Measurements from ENCODE around the gene SF3A1.

SF3A1 gene

DNA sequence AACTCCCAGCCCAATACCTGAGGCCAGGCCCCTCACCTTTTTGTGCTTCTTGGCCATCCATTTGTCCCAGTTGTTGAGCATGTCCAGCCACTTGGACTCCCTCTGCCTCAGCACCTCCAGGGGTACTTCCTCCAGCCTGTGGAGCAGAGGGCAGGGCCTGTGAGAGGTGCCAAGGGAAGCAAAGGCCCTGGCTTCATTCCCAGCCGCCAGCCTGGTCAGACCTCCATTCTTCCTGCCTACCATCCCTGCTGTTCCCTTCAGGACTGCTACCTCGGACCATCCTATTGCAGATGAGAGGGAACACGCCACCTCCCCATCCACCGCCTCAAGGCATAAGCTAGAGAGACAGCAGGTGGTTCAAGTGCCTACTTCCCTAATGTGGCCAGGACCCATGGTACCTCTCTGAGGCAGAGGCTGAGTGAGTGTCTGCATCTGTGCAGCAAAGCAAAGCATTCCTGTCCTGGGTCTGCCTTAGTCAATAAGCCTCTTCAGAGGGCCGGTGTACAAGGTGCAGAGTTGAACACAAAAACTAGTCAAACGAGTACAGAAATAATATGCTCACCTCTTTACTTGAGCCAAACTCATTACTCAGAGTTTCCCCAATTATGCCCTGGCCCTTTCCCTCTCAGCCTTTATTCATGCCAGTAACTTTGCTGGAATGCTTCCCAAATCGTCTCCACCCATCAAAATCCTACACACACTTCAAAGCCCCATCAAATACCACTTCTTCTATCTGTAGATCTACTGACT is 52.0 kb downstream of the SF3A1 start:
- DNase-seq (ENCODE audit: low read depth in 2 of 2), result no peak

DNA sequence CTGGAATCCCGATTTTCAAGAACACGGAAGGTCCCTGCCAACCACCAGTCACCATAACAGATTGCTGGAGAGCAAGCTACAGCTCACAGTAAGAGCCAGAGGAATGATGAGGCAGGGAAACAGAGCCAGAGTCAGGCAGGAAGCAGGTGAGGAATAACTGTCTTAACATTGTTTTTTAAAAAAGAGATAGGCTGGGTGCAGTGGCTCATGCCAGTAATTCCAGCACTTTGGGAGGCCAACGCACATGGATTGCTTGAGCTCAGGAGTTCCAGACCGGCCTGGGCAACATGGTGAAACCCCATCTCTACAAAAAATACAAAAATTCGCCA is 53.9 kb downstream of the SF3A1 start:
- DNase-seq (ENCODE audit: low read depth in 2 of 2), result no peak

DNA sequence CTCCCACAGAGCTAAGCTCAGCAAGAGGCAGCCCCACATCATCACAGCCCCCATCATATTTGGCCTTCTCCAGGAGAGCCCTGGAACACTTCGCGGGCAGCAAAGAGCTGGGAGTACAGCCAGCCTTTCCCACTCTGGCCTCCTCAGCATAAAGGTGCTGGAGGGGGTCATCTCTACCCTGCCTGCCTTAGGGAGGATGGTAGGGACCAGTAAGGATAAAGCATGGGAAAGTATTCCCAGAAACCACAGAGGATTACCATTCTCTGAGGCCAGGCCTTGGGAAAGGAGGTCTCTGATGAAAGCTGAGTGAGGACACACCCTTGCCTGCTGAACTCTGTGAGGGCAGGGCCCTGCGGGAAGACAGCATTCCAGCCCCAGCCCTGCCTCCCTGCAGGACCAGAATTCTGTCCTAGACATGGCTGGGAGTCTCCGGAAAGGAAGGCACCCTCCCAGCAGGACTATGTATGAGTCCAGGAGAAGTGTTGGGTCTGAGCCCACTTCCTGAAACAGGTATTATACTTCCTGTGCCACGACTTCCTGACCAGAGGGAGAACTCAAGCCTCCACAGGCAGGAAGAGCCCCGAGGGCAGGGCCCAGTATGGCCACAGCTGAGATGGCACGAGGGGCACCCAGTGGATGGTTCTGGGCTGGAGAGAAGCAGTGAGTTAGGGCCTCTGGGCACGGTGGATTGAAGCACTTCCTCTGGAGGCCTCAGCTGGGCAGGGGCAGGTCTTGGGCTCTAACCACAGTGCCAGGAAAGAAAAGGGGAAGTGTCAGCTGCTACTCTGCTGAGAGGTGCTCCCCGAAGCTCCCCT is 54.5 kb downstream of the SF3A1 start:
- no peak for DNase-seq (ENCODE audit: low read depth in 2 of 2)

DNA sequence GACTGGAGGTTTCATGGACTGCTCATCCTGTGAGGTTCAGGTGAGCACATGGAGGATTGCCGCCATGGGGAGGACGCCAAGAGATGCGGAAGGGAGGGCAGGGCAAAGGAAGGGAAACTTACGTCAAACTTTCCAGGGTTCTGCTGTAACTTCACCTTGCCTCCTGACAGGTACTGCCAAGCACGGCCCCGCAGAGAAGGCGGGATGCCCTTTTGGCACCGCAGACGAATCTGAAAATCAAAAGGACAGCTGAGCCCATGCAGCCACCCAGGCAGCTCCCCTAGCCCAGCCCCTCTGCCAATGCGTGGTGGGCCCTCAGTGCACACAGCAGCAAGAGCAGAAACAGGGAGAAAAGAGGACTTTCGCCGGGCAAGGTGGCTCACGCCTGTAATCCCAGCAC is 57.4 kb downstream of the SF3A1 start:
- no peak for DNase-seq (ENCODE audit: low read depth in 2 of 2)

DNA sequence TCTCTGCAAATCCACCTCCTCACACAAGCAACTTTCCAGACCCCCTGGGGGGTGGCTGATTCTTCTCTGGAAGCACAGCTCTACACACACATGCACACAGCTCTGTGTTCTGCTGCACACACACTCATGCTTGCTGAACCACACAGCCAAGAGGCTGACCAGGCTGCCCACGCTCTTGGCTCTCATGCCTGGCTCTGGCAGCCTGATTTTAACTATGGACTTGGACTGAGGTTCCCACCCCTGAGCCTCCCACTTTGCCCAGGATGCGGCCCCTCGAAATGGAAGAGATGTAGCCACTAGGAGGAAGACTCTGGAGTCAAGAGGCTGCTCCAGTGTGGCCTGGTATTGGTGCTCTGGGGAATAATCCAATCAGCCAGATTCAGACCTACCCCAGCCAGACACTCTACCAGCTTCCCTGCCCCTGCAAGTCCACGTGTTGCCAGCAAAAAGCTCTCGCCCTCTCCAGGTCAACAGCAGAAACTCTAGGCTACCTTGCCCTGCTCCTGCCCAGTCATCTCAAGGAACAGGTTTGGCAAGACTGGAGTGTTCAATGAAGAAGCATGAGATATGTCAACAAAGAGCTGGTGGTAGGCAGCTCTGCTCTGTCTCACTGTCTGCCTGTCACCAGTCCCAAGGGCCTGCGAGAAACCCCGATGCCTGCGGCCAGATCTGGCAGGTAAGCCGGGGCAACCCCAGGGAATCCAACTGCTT is 58.5 kb downstream of the SF3A1 start:
- DNase-seq (ENCODE audit: low read depth in 2 of 2), result no peak

DNA sequence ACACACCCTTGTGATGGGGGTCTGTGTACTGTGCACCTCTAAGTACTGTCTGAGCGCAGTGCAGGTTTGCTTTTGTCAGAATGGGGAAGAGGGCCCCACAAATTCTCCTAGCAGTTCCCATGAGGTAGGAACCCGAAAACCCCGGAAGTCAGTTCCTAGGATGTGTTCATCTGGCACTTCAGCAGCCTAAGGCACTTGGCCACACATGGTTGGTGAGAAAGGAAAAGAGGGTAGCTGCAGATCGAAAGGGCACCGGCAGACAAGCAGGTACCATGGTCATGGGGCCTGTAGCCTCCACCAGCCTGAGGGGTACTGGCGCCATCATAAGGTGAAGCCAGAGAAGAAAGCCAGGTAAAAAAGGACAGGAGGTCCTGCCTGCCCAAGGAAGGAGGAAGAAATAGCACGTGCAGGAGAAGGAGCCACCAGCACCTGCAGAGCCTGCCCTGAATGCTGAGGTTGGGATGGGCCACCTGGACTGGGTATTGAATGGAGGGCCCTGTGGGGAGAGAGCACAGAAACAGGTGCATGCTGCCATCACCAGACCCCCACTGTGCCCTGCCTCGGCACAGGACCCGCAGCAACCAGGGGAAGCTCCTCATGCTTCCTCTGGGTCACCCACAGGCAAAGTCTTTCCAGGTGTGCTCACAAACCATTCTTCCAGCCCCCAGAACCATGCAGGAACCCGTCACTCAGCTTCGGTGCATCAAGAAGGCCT is 59.3 kb downstream of the SF3A1 start:
- DNase-seq (ENCODE audit: low read depth in 2 of 2), result no peak

DNA sequence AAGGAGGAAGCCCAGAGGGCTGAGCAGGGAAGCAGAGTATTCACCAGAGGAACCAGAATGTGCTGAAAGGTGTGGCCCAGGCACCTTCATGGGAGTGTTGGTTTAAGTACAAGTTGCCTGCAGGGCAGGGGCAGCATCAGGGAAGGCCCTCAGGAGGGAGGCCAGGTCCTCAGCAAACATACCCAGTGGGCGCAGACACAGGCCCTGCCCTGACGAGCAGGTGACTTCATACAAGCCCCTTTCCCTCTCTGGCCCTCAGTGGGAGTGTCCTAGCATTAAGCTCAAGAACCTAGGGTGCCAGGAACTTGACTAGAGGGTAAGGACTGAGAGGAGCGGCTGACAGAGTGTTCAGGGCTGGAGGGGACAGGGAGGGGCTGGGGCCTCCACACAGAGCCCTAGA is 59.9 kb downstream of the SF3A1 start:
- no peak for DNase-seq (ENCODE audit: low read depth in 2 of 2)

DNA sequence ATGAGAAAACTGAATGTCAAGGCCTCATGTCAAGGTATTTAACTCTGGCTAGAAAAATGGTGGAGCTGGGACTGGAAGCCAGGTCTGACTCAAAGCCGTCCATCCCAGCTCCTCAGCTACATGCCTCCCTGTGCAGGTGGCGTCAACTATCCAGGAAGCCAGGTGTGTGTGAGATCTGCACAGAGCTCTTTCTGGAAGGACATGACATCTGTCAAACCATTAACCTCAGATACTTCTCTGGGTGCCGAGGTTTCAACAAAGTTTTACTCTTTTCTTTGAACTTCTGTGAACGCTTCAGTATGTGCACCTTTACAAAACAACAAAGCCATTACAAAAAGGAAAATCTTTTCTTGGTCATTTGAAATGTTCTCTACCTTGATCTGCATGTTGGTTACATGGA is 60.4 kb downstream of the SF3A1 start:
- no peak for DNase-seq (ENCODE audit: low read depth in 2 of 2)

DNA sequence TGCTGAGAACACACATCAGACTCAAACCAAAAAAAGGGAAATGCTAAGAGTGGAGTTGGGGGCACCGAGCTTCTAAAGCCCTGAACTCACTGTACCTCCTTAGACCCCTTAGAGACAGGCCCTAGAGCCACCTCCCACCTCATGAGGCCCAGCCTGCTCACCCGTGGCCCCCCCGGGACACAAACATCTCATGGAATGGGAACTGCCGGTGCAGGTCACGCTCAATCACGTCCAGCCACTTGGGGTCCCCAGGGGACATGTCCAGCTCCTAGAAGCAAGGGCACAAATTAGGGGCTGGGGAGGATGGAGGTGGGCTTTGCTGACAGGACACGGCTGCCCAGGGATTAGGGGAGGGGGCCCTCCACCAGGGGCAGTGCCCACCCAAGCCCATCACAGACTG is 61.1 kb downstream of the SF3A1 start:
- no peak for DNase-seq (ENCODE audit: low read depth in 2 of 2)

DNA sequence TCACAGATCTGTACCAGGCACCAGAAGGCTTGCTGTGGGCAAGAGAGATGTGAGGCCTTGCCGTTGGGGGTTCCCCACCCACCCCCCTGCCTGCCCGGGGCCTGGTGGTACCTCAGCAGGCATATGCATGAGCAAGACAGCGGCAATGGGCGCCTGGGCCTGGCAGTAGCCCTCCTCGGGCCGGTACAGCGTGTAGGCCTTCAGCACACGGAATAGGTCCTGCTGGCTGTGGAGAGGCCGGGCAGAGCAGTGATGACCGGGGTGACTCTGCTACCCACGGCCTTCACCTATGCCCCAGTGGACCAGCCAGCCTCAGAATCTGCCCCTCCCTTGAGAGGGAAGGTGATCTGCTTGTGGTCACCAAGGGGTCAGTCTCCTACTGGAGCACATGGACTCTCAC is 61.9 kb downstream of the SF3A1 start:
- no peak for DNase-seq (ENCODE audit: low read depth in 2 of 2)

DNA sequence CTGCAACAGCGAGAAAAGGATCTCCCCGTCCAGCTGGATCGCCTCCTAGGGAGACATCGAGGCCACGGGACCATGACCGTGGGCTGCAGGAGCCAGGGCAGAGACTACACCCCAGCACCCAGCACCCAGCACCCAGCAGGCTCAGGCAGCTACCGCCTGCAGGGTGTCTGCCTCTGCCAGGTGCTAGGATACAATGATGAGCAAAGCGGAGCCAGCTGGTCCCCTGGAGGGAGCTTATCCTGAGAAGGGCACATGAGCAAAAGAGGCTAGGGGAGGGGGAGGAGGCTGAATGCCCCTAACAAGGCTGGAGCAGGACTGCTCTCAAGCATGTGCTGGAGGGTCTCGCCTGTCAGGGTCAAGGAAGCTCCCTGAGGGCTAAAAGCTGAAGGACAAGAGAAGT is 62.6 kb downstream of the SF3A1 start:
- DNase-seq (ENCODE audit: low read depth in 2 of 2), result no peak

DNA sequence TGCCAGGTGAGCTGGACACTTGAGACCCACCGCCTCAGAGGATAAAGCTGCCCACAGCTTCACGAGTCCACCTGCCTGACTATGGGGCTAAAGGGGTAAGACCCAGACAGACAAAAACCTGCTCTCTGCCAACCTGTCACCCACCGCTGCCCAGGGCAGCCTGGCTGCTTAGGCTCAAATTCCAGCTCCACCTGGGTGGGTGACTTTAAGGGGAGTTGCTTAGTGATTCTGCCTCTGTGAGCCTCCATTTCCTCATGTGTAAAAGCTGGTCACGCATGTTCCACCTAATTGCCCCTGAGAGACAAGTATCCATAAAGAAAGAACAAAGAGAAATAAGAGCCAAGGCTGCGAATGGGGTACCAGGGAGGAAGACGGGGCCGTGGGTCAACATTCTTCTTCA is 63.7 kb downstream of the SF3A1 start:
- DNase-seq (ENCODE audit: low read depth in 2 of 2), result no peak

DNA sequence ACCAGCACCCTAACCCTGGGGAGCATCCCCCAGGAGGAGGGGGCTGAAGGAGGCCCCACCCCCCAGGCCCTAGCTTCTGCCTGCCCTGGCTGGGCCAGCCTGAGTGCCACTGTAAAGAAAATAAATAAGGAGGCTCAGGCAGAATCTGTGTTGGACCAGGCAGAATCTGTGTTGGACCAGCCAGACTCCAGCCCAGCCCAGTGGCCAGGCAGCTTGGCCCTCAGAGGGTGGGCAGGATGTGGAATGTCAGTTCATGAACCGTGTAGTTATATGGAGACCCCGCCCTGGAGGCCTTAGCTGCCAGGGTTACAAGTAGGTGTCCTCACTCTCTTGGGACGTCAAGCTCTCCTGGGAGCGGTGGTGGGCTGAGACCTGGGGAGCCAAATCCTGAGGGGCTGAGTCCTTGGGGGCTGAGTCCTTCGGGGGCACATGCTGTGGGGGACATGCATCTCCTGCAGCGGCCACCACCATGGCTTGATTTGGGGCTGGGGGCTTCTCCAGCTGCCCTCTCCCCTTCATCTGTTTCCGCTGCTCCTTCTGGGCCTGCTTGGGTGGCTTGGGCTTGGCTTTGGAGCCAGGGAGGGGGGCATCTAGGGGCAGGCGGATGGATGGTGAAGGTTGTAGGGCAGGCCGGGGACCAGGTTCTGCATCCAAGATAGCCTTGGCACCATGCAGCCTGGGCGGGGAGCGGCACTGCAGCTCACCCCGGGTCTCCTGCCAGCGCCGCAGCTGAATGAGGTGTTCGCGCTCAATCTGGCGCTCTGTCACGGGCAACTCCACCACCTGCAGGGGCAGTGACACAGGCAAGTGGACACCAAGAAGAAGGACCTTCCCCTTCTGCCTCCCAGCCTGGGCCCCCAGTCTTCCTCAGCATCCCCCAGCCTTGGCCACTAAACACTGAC is 64.4 kb downstream of the SF3A1 start:
- DNase-seq (ENCODE audit: low read depth in 2 of 2), result no peak

DNA sequence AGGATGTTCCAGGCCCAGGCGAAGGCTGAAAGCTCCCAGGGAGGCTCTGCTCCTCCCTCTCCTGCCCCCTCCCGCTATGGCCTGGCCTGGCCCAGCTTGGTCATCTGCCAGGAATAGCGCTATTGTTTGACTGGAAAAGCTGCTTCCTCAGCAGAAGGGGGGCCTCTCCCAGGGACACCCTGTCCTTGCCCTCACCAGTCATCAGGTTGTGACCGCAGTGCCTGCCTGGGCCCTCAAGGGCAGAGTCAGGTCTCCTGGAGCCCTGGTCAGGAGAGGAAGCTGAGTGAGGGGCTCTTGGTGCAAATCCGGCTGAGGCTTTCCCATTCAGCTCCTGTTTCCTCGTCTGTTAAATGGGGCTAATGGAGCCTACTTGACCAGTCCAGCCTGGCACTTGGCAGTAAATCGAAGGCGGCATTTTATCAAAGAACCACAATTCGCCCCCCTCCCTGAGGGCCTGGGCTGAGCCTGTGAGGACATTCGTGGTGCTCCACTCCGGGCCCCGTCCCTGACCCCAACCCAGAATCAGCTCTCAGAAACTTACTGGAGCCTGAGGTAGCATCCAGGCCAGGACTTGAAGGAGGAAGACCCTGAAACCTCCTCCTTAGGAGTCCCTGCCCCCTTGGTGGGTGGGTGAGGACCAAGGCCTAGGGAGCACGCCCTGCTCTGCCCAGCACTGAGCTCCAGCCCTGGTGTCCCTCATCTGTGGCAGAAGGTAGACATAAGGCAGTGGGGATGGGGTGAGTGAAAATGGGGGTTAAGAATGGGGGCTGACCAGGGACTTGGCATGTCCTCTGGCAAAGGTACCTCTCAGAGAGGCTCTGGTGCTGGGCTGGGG is 65.4 kb downstream of the SF3A1 start:
- DNase-seq (ENCODE audit: low read depth in 2 of 2), result no peak

DNA sequence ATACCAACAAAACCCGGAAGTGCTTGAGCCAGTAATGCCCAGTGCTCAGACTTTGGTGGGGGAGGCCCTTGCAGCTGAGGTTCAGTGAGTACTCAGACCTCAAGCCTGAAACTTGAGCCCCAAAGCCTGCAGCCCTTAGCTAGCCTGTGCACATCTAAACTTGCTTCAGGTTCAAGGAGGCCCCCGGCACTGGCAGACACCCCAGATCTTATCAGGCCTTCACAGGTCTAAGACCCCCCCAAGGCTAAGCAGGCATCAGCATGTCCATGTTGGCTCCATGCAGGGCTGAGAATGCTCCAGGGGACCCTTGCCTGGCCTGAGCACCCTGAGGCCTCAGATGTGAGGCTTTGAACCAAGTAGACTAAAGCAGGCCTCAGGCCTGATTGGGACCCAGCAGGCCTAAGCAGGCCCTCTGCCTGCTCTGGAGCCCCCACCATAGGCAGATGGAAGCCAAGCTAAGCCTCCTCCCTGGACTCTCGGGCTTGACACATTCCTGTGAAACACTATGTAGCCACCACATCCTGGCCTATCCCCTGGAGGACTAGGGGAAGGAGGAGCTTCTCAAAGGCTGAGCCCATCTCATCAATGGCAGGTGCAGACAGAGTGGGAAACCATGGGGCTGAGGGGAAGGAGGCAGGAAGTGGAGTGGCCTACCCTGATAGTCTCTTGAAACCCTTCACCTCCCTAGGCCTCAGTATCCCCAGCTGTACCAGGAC is 66.2 kb downstream of the SF3A1 start:
- peak in 1 of 2 experiments; percentile 22 for DNase-seq (ENCODE audit: low read depth in 2 of 2)

DNA sequence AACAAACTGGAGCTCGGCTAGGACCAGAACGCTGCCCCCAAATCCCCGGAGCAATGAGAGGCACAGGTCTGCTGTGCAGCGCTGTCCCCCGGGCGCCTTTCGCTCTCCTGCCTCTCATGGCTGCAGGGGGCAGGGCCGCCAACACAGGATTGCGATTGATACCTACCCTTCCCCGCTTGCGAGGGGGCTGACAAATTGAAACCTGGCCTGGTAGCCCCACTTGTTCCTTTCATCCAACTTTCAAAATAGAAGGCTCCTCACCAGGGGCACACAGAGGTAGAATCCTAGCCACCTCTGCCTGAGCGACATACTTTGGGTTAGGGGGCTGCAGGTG is 66.7 kb downstream of the SF3A1 start:
- no peak for DNase-seq (ENCODE audit: low read depth in 2 of 2)

DNA sequence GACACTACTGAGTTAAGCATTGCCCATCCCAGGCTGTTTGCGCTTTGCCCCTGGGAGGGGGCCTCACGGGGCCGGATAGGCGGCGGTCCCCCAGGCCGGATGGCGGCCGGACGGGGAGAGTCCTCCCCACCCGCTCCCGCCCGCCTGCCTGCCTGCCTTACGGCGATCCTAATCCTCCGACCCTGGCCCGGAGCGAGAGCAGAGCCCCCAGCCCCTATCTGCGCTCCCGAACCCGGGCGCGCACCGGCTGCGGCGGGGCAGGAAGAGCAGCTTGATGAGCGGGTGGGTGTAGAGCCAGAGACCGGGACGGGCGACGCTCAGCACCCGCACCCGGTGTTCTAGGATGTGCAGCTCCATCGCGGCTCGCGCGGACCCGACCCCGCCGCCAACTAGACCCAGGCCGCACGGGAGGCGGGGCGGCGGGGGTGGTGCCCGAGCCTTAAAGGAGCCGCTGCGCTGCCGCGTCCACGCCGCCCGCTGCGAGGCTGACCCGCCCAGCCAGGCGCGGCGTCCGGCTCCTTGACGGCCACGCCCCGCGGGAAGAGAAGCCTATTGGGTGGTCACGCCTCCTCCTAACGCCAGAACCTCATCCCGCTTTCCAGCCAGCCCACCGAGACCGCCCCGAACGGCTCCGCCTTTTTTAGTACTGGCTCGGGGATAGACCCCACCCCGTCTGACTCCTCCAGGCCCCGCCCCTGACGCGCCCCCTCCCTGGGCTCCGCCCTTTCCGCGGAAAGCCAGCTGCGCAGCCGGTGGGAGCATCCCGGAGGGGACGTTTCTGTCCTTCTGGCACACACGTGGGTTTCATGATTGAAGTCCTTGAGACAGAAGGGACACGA is 67.3 kb downstream of the SF3A1 start, which contains the start of gene CASTOR1:
CASTOR1 (minus strand) TSS at position 365 of the 839 bp plus-strand sequence; CDS start at position 357, 8 bp downstream.
- DNase-seq (ENCODE audit: low read depth in 2 of 2), result peak; percentile 93 to 94

DNA sequence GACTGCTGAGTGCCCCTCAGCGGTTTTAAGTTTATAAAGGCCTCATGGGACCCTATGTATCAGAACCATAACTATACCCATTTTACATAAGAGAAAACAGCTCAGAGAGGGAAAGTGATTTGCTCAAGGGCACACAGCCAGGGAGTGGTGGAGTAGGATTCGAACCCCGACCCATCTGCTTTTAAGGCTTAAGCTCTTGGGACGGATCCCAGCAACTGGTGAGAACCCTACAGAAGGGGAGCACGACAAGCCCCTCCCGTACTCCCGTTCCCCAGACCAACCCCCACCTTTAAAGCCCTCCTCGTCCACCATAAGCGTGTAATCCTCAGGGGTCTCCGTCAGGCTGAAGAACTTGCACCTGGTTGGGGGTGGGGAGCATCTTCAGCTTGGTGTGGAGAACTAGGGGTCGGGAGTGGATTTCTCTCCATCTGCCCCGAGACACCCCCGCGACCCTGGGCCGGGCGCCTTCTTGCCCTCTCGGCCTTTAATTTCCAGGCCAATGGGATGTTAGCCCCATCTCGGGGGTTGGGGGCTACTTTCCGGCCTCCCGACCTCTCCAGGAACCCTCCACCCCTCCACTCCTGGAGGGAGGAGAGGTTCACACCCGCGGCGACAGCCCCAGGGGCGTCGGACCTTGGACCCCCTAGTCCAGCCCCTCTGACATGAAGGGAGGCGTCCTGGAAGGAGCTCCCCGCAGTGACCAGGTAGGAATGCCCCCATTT is 68.1 kb downstream of the SF3A1 start:
- DNase-seq (ENCODE audit: low read depth in 2 of 2), result no peak
